NCI-H1930 (cell line): ENCODE results near the gene CHCHD6.

ENCODE experiments used
- DNase-seq, 2 experiments: peaks; one replicate each; lab custom pipeline; 2025; lab: John Stamatoyannopoulos, UW

Gene CHCHD6, protein sequence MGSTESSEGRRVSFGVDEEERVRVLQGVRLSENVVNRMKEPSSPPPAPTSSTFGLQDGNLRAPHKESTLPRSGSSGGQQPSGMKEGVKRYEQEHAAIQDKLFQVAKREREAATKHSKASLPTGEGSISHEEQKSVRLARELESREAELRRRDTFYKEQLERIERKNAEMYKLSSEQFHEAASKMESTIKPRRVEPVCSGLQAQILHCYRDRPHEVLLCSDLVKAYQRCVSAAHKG

DNA sequence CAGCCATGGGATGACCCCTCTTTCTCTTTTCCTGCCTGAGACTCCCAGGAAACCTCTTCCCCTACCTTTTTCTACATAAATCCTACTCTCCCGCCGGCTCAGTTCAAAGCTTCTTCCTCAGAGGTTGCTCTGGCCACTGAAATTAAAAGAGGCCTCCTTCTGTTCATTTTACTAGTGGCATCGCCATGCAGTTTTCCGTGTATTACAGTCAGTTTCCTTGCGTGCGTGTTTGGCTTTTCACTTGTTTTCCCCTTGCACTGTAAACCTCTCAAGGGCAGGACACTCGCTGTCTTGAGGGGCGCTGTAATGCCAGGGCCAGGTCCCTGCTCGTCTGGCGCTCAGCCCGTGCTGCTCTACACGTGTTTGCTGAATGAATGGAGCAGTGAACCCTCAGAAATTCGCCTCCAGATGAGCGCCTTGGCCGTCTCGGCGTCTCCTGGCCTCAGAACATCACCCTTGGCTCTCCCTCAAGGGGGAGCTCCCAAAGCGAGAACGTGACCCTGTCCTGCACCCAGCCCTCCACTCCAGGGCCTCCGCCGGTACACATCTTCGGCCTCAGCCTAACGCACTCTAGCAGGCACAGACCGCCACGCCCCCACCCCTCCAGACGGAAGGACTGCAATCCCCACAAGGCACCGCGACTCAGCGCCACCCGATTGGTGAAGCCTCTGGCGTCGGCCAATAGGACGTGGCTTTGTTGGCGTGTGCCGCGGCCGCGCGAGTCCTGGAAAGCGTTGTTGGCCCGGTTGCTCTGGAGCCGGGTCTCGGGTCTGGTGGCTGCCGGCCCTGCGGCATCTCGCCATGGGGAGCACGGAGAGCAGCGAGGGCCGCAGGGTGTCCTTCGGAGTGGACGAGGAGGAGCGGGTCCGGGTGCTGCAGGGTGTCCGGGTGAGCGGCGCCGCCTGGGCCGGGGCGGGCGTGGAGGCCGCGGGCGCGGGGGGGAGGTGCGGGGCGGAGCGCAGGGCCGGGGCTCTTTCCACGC lies at the start of gene CHCHD6:
CHCHD6 (plus strand) TSS at position 729 of the 982 bp plus-strand sequence; CDS start at position 802, 73 bp downstream.
- peak; percentile 94 for DNase-seq

DNA sequence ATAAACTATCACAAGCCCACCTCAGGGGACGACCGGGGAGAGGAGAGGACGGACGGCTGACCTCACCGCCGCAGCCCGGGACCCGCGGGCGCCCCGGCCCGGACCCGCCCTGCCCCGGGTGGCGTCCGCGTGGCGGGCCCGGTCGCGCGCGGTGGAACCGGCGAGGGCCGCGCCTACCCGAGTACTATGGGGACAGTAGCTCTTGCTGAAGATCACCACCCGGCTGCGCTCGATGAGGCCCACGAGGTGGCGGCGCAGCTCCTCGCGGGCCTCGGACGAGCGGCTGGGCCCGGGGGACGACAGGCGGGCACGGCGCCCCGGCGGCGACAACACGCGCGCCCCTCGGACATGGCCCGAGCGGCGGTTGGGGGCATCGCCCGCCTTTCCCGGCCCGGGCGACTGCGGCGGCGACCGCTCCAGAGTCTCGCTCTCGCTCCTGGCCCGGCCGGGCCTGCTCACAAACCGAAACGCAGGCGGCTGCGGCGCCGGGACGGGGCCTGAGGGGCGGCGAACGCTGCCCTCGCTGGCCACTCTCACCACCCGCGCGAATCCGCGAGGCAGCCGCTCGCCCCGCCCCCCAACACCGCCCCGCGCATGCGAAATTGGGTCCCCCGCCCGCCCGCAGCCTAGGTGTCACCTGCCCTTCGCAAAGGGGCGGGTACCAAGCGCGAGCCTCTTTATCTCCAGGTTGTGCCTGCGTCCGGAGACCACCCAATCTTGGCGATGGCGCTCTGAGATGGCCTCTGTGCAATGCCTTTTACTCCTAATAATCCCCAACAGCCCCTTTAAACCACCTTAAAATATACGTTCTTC lies 49.3 kb upstream of the CHCHD6 start, which contains the start of gene TXNRD3:
TXNRD3 (minus strand) TSS at position 554 of the 813 bp plus-strand sequence.
- DNase-seq = peak; percentile 75 to 79

DNA sequence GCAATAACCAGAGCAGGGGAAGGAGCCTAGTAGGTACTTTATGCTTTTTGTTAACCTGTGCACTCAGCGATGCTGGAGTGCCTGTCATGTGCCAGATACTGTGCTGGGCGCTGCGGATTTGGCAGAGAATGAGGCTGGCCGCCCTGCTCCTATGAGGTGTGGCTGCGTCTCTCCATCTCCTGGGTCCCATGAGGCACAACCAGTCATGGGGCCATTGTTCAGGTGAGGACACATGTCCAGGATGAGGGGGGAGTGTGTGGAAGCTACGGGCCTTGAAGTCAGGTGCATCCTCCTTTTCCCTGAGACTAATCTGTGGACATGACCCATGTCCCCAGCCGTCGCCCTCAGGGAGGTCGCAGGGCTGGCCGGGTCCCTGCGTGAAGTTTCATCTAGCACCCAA lies 48.2 kb upstream of the CHCHD6 start:
- DNase-seq = no peak

DNA sequence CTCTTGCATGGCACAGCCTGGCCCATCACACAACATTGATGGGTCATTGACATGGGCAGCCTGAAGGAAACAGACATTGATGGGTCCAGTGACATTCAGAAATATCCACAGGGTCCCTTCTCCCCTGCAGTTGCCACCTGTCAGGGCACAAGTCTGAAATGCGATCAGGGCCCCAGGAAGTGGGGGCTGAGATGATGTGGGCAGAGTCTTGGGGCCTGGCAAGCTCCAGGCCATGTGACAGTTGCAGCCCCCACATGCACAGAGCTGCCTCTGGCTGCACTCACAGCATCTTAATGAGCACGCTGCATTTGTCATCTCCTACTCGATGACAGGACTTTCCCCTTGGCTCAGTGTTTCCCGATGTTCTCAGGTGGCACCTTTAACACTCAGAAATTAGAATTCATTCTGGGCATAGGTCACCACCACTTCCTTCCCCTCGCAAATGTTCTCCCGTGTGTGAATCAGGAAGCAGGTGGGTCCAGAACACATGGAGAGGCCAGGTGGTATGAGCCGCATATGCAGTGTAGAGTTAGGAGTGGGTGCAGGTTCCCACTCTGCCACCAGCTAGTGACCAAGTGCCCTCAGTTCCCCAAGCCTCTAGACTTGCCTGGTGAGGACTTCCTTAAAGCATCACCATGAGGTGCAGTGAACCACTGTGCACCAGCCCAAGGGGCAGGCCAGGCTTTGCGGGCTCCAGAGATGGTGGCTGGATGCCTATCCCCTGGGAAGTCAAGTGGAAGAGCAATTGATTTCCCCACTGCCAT lies 47.5 kb upstream of the CHCHD6 start:
- DNase-seq = no peak

DNA sequence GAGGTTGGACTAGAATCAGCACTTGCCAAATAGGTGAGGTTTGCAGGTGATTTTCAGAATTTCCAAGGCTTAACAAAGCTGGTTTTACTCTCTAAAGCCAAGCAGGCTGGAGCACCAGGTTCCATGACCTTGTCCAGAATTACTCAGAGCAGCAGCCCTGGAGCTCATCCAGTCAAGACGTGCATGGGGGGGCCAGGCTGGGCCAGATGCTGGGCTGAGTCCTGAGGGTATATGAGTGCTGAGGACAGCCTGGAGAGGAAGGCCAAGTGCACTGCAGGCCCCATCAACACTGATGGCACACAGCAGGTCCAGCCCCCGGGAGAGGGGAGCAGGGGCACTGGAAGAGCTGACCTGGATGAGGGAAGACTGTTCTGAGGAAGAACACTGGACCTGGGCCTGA lies 46.1 kb upstream of the CHCHD6 start:
- DNase-seq = no peak

DNA sequence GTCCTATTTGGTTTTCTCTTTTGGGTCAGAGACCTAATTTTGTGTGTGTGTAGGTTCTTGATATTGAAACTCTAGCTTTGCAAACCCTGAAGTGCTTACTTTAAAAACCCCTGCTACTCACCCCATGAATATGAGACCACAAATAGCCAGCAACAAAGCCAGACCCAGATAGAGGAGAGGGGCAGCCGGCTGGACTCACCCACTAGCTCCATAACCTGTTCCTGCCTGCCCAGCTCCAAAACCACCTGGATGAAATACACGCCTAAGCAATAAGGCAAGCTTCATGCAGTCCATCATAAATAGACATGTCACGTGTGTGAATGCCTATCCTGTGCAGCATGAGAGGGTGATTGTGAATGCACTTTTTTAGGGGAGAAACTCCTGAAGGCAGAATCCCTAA lies 45.5 kb upstream of the CHCHD6 start:
- no peak for DNase-seq

DNA sequence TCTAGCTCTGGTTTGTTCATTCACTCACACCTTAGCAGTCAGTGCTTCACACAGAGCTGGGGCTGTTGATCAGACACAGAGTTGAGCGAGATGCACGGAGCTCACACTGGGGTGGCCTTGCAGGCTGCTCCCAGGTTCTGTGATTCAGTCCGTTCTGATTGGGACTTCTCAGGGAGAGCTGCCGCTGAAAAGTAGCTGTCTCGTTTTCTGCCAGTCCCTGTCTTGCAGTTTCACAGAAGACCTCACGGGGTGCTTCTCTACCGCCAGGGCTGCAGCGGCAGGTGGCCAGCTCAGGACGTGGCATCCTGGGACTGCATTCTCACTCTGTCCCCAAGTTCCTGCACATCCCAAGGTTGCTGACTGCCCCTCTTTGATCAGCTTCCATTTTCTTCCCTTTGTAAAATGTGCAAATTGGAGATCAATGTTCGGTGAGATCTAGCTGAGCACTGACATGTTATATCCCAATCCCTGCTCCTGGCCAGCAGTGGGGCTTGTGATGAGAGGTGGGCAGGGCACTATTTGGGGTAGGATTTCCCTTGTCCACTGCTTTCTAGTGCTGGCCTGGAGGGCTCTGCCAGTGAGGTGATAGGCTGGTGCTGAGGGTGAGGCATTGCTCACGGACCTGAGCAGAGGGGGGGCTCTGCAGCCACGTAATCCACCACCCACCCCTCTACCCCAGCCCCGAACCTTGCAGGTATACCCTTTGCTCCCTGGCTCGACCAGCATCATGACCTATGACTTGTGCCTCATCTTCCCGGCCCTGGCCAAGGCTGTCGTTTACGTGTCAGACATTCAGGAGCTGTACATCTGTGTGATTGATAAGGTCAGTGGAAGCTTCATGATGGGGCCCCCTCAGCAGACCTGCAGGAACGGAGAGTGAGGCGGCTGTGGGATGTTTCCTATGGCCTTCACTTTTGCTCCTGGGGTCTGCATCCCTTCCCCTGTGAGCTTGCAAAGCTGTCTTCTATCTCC lies 43.8 kb upstream of the CHCHD6 start:
- DNase-seq = no peak

DNA sequence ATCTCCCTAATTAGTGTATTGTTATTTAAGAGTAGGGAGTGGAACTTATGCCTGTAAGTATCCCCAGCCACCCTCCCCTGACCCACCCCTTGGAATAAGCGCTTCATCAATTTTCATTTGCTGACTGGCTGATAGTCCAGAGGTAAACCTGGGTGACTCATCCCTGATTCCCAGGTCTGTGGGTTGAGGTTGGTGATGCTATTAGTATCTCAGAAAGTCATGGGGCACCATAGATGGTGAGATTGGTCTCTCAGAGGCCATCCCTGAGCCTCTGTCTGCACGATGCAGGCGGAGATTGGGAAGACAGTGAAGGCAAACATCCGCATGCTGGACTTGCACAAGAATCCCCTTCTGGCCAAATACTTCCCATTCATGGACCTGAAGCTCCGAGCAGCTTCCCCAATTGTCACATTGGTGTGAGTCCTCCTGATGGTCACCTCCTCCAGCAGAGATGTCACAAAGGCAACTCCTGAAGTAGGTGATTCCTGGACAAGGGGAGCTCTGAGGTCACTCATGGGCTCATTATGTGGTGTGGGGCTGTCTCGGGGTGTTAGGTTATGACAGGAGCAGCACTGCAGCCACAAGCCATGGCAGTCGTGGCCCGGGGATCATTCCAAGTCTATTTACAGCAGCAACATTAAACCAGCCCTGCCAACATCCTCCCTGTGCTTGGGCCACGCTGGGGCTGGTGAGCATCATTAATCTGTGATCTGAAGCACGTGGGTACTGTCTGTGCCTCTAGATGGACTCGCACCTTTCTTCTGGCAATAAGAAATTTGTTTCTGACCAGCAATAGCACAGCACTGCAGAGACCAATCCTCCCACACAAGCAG lies 42.3 kb upstream of the CHCHD6 start:
- DNase-seq = no peak

DNA sequence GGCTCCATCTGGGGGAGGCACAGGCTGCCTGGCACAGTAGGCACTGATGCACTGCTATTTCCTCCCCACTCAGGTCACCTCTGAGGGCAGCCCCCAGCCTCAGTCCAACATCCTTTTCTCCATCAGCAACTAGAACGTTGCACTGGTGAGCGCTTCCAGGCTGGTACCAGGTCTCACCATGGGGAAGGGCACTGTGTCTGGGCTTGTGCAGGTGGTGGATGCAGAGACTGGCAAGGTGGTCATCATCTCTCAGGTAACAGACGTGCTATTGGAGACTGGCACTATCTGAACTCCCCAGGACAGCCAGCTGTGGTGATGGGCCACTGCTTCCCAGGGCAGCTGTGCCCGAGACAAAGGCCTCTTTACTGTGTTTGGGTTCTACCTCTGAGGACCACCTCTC lies 40.8 kb upstream of the CHCHD6 start:
- no peak for DNase-seq

DNA sequence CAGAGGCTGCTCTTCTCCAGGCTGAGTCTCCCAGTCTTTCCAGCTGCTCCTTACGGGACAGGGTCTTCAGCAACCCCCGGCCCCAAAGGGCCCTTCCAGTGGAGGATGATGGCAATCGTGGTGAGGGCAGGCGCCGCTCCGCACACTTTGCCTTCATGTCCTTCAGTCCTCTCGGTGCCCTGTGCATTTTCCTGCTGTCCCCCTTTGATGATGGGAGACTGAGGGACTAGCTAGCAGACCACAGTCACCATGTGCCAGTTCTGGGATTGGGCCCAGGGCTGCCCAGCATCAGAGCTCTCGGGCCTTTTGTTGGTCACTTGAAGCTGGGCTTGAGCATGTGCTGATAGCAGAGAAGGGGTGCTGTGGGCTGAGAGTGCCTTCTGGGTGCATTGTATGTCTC lies 40.3 kb upstream of the CHCHD6 start:
- no peak for DNase-seq

DNA sequence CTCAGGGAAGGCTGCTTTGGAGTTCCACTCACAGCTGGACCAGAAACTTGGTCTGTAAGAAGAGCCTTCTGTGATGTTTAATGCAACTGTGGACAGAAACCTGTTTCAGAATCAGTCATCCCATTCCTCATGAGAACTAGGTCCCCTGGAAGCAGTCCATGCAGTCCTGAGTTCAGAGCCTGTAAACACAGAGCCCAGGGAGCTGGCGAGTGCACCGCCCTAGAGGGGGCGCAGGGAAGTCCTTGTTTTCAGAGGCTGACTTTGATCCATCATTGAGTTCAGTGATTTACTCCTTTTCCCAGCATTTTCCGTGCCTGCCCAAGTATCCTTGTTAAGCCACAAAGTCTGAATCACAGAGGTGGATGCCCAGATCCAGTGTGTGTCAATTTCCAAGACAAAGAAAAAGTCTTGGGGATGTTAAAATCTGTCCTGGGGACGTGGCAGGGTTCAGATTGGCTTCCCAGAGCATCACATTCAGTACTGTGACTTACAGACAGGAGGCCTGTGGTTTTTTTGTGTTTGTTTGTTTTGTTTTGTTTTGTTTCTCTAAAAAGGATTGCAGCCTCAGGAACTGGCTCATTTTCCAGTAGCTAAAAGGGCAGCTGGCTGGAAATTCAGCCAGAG lies 39.3 kb upstream of the CHCHD6 start:
- DNase-seq = no peak

DNA sequence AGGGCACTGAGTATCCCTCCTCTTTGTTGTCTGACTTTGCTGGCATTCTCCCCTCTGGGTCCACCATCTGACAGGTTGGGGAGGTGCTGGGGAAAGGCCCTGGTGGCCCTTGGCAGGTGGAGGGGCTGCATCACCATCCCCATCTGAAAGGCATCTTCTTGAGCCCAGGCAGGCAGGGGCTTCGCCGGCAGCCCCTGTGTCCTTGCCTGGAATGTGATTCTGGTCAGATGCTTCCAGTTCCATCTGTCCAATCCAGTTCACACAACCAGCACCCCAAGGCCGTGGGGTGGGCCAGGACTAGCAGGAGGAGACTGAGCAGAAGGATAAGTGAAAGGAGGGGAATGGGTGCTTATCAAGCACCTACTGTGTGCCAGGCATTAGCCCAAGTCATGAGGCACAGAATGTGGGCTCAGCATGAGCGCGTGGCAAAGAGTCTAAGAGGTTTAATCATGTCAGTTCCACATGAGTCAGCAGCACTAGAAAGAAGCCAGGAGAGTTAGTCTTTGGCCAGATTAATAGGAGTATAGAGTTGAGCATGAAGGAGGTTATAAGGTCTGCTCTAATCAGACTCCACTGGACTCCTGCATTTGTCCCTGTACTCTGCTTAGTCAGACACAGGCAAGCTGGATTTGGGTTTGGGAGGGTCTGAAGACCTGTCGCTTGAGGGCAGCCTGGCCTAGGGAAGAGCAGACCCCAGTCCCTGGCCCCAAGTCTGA lies 38.7 kb upstream of the CHCHD6 start:
- no peak for DNase-seq

DNA sequence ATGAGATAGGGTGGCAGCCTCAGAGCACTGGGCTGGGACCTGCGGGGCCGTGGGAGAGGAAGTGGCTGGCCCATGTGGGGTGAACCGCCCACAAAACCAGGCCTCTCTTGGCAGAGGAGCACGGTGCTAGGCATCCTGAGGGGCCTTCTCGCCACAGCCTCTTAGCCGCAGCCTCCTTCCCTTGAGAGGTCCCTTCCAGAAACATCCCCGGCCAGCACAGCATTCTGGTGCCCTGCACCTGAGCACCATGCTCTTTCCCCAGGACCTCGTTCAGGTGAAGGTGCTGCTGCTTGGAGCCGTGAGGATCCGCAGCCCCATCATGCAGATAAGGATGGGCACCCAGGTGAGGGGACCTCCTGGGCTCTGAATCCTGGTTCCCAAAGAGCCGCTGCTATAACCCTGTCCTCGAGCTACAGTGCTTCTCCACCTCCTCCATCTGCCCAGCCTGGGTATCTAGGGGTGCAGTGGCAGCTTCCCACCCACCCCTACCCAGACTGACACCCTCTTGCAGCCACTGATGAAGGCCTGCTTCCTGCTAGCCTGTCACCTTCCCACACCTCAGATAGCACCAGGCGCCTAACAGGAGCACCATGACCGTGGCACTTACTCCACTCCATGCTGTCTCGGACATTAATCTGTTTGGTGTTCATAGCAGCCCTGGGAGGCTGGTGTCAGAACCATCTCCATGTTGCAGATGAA lies 37.9 kb upstream of the CHCHD6 start:
- DNase-seq = no peak

DNA sequence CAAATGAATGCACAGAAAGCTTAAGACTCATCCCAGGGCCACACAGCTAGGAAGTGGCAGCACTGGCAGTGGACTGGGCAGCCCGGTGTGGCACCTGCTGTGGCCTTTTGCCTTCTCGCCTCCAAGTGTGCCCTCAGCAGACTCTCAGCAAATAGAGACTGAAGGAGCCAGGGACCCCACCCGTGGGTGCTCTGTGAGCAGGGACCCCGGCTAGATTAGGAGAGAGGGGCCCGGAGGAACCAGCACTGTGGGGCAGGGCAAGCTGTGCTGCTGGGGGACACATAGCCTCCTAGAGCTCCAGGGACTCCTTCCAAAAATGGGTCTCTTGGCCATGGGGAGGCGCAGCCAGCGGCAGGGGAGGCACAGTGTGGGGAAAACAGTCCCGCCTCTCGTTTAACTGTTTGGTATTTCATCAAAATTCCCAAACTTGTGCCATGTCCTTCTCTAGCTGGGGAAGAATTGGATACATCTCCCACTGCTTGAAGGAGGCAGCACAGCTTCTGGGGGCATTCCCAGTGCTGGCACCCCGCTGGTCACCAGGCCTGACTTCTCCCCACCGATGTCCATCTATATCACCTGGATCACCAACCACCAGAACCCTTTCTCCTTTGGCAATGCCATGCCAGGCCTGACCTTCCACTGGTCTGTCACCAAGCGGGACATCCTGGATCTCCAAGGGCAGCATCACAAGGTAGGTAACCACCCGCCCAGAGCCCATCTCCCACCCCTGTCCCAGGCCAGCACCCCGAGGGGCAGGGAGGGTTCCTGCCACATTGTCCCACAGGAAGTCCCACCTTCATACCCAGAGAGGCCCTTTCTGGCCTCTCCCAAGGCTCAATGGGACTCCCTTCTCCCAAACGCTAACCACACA lies 37.1 kb upstream of the CHCHD6 start:
- DNase-seq = no peak

DNA sequence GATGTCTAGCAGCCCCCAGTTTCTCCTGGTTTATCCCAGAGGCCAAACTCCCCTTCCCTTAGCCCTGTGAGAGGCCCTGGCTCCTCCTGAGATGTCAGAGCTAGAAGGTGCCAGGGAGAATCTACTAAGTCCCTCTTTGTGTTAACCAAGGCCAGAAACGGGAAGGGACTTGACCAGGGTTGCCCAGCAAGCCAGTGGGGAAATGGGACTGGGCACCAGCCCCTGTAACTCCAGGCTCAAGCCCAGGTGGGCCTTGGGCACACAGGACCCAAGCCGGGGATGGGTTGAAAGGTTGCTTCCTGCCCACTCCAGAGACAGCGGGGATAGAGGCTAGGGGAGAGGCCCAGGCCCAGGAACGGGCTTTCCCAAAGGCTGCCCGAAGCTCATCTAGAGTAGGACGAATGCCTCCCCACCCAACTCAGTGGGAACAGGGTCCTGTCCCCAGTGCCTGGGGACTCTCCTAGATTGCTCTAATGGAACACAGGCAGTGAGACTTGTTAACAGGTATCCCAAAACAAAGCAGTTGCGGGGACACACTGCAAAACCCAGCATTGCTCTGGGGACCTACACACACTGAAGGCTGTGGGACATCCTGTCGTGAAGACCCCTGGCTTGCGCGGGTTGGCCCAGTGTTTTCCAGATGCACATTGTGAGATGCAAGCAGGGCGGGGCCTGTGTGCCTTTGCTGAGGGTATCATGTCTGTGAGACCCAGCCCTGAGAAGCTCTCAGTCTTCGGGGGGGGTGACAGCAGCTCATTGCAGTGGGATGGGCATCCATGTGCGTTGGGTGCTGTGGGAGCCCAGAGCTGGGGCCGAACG lies 36.2 kb upstream of the CHCHD6 start:
- no peak for DNase-seq
